GM23338 (cell line): Measurements from ENCODE around the gene GAD1. TPM values are rescaled to one million over a fixed set of nuclear protein-coding genes. Genes with fewer than 3 reads are reported as not detected.

Source experiments
- ATAC-seq: fragments of 200-7000 bp; cut with Tn5 transposase; 3 replicates; pipeline ENCODE4 v1.9.1; 2020
- DNase-seq: peaks from one replicate; pipeline ENCODE4 v3.0.0-alpha.2; 2015; ENCODE audit warnings: low spot score
- H2AFZ ChIP-seq: fragments of 200-600 bp; sonication (generic); 2 replicates; pipeline ENCODE4 v1.8.0; 2016; ENCODE audit warnings: antibody characterized with exemption, mild to moderate bottlenecking, moderate library complexity
- H3F3A ChIP-seq: fragments of 200-600 bp; sonication (generic); replicated peaks from 2 replicates; pipeline ENCODE4 v1.8.0; 2017; ENCODE audit warnings: antibody characterized with exemption, mixed run types, low read depth
- H3K27ac ChIP-seq: fragments of 200-600 bp; sonication (generic); 2 replicates; pipeline ENCODE4 v1.6.1; 2016; ENCODE audit warnings: low read depth
- H3K27me3 ChIP-seq: fragments of 200-600 bp; sonication (generic); 2 replicates; pipeline ENCODE4 v1.8.0; 2016; ENCODE audit warnings: mild to moderate bottlenecking, mixed run types, moderate library complexity; ENCODE audit not compliant: insufficient read depth
- H3K36me3 ChIP-seq: fragments of 200-600 bp; sonication (generic); 2 replicates; pipeline ENCODE4 v1.8.0; 2016; ENCODE audit warnings: mild to moderate bottlenecking; ENCODE audit not compliant: insufficient read depth
- H3K4me1 ChIP-seq: fragments of 200-600 bp; sonication (generic); 2 replicates; pipeline ENCODE4 v1.8.0; 2016; ENCODE audit warnings: mild to moderate bottlenecking, moderate library complexity; ENCODE audit not compliant: insufficient read depth
- H3K4me2 ChIP-seq: fragments of 200-600 bp; sonication (generic); 2 replicates; pipeline ENCODE4 v1.7.1; 2017; ENCODE audit warnings: mixed run types
- H3K4me3 ChIP-seq: fragments of 200-600 bp; sonication (generic); 2 replicates; pipeline ENCODE4 v1.6.1; 2016; ENCODE audit warnings: mixed run types
- H3K79me2 ChIP-seq: fragments of 200-600 bp; sonication (generic); replicated peaks from 2 replicates; pipeline ENCODE4 v1.8.0; 2017; ENCODE audit warnings: mild to moderate bottlenecking; ENCODE audit not compliant: insufficient read depth
- H3K9me2 ChIP-seq: fragments of 200-600 bp; sonication (generic); 2 replicates; pipeline ENCODE4 v1.8.0; 2017; ENCODE audit not compliant: insufficient read depth
- H4K20me1 ChIP-seq: fragments of 200-600 bp; sonication (generic); replicated peaks from 2 replicates; pipeline ENCODE4 v1.8.0; 2017; ENCODE audit warnings: mild to moderate bottlenecking; ENCODE audit not compliant: insufficient read depth
- H3K27ac Mint-ChIP-seq: 2 replicates; pipeline ENCODE4 v1.8.0; 2020; ENCODE audit warnings: inconsistent platforms, mild to moderate bottlenecking, moderate library complexity, mixed read lengths
- H3K27me3 Mint-ChIP-seq: 3 replicates; pipeline ENCODE4 v1.8.0; 2022; ENCODE audit warnings: low read depth, mild to moderate bottlenecking, moderate library complexity, mixed read lengths, inconsistent platforms; ENCODE audit not compliant: insufficient read depth, poor library complexity
- H3K36me3 Mint-ChIP-seq: 3 replicates; pipeline ENCODE4 v1.8.0; 2021; ENCODE audit warnings: low read depth, mild to moderate bottlenecking, inconsistent platforms, moderate library complexity, mixed read lengths
- H3K4me1 Mint-ChIP-seq: 3 replicates; pipeline ENCODE4 v1.8.0; 2020; ENCODE audit warnings: mild to moderate bottlenecking, inconsistent platforms, mixed read lengths
- H3K4me3 Mint-ChIP-seq: 3 replicates; pipeline ENCODE4 v1.8.0; 2021; ENCODE audit warnings: moderate library complexity, mild to moderate bottlenecking, inconsistent platforms, mixed read lengths
- H3K9me3 Mint-ChIP-seq: 3 replicates; pipeline ENCODE4 v1.8.0; 2020; ENCODE audit warnings: moderate library complexity, mild to moderate bottlenecking, inconsistent platforms, mixed read lengths
- CREB1 ChIP-seq: fragments of 250-450 bp; sonication (Bioruptor Pico); IDR thresholded peaks from 2 replicates; pipeline ENCODE4 v1.5.0; 2020; ENCODE audit warnings: low read depth, mild to moderate bottlenecking, moderate library complexity
- ETS1 ChIP-seq: IDR thresholded peaks from 2 replicates; pipeline ENCODE4 v1.6.1; 2016; ENCODE audit warnings: antibody characterized with exemption
- EZH2 ChIP-seq: fragments of 200-600 bp; sonication (generic); IDR thresholded peaks from one replicate; pipeline ENCODE4 v1.8.0; 2017; ENCODE audit warnings: antibody characterized with exemption, mild to moderate bottlenecking, low read depth; ENCODE audit not compliant: unreplicated experiment
- EZH2phosphoT487 ChIP-seq: fragments of 200-600 bp; sonication (generic); IDR thresholded peaks from one replicate; pipeline ENCODE4 v1.8.1; 2018; ENCODE audit warnings: antibody characterized with exemption; ENCODE audit not compliant: unreplicated experiment
- NANOG ChIP-seq: IDR thresholded peaks from 2 replicates; pipeline ENCODE4 v1.6.1; 2016; ENCODE audit warnings: antibody characterized with exemption, borderline replicate concordance
- POLR2AphosphoS5 ChIP-seq: IDR thresholded peaks from 2 replicates; pipeline ENCODE4 v1.6.1; 2016; ENCODE audit warnings: antibody characterized with exemption, low read depth
- REST ChIP-seq: IDR thresholded peaks from one replicate; pipeline ENCODE4 v1.6.1; 2018; ENCODE audit warnings: antibody characterized with exemption; ENCODE audit not compliant: unreplicated experiment
- polyA plus RNA-seq: library from polyadenylated mRNA; unstranded; fragments of >200 nt; fragmentation: Nextera tagmentation; extraction: Ambion mirVana; gene quantifications from 2 replicates; pipeline ENCODE4 v1.2.1, GENCODE V29; 2016
- total RNA-seq: library from RNA; depleted of rRNA; stranded (reverse); fragments of >200 nt; shearing (Covaris generic); gene quantifications from 2 replicates; pipeline ENCODE4 v1.2.3, GENCODE V29; 2014

The GAD1 gene
- total and polyA plus RNA-seq, 2 experiments from 2014 or later = 0.17 to 0.34 TPM

GRCh38 chr2:170813611-170814532 lies 2.8 kb upstream of the GAD1 start:
- peaks cover 44% of the 10 kb centered on the region for H3K4me1 Mint-ChIP-seq
- peak overlapping the region; percentile 77 for H3K4me3 Mint-ChIP-seq
- Histone ChIP-seq H3K79me2 (no peaks in the 10 kb centered on the region), H2AFZ (0 out of 2 replicates have a peak overlapping the region, but pooled peaks have one; percentile 1), H4K20me1 (peaks cover under 1% of the 10 kb centered on the region; the same call in 1 of the 2 replicates), H3K27me3 (peaks cover 61% of the 10 kb centered on the region), H3K36me3 (no peaks in the 10 kb centered on the region), H3K9me2 (no peaks in the 10 kb centered on the region), H3K4me2 (peak overlapping the region; percentile 97), H3K4me1 (peaks cover 34% of the 10 kb centered on the region), H3K27ac (no peak overlapping the region), H3F3A (no peaks in the 10 kb centered on the region; the same call in 1 of the 2 replicates), H3K4me3 (peak overlapping the region; percentile 63)
- H3K27ac Mint-ChIP-seq = no peak overlapping the region
- TF ChIP-seq POLR2AphosphoS5 (no peak), ETS1 (0 out of 2 replicates have a peak, but pooled peaks have one; percentile 43), EZH2 (peak; percentile 42), CREB1 (CRISPR knock-in tag) (0 out of 2 replicates have a peak, but pooled peaks have one; percentile 38), REST (peak; percentile 98)
- H3K27me3 Mint-ChIP-seq = peaks cover 64% of the 10 kb centered on the region
- H3K9me3 Mint-ChIP-seq = peaks cover 3% of the 10 kb centered on the region; the same call in 1 of the 3 replicates
- ATAC-seq (peak; percentile 21), DNase-seq (peak; percentile 95)
- H3K36me3 Mint-ChIP-seq = no peaks in the 10 kb centered on the region

GRCh38 chr2:170814533-170815230 lies 2.0 kb upstream of the GAD1 start:
- TF ChIP-seq EZH2phosphoT487 (no peak), REST (no peak), NANOG (no peak)
- ATAC-seq (peak; percentile 10), DNase-seq (peak; percentile 83)
- no peaks in the 10 kb centered on the region for H3K9me2 ChIP-seq
- Mint-ChIP-seq H3K27ac (no peak overlapping the region), H3K36me3 (no peaks in the 10 kb centered on the region), H3K9me3 (peaks cover 3% of the 10 kb centered on the region; the same call in 1 of the 3 replicates), H3K27me3 (peaks cover 72% of the 10 kb centered on the region), H3K4me3 (peak overlapping the region; percentile 77), H3K4me1 (peaks cover 51% of the 10 kb centered on the region)
- no peaks in the 10 kb centered on the region for H3K79me2 ChIP-seq
- H3K4me1 ChIP-seq = peaks cover 42% of the 10 kb centered on the region
- peaks cover 8% of the 10 kb centered on the region; the same call in 1 of the 2 replicates for H4K20me1 ChIP-seq
- H3K27ac ChIP-seq = no peak overlapping the region
- peak overlapping the region; percentile 97 for H3K4me2 ChIP-seq
- H3K4me3 ChIP-seq = peak overlapping the region; percentile 63
- no peaks in the 10 kb centered on the region for H3K36me3 ChIP-seq
- H3K27me3 ChIP-seq = peaks cover 69% of the 10 kb centered on the region
- H2AFZ ChIP-seq = peak overlapping the region; percentile 93; the same call in 1 of the 2 replicates
- H3F3A ChIP-seq = peaks cover 5% of the 10 kb centered on the region
